ENCODE measurements around the gene MAML3.

MAML3 gene

GRCh38 chr4:140020457-140021361 is 133.3 kb downstream of the MAML3 start:
- no peak for TF ChIP-seq TAF1 (IDR thresholded peaks at IDR 0.05; ENCODE audit: borderline replicate concordance, insufficient read depth, low read length)
- TF ChIP-seq SIN3A (IDR thresholded peaks at IDR 0.05; ENCODE audit: borderline replicate concordance, insufficient read depth, low read length) = no peak

DNA sequence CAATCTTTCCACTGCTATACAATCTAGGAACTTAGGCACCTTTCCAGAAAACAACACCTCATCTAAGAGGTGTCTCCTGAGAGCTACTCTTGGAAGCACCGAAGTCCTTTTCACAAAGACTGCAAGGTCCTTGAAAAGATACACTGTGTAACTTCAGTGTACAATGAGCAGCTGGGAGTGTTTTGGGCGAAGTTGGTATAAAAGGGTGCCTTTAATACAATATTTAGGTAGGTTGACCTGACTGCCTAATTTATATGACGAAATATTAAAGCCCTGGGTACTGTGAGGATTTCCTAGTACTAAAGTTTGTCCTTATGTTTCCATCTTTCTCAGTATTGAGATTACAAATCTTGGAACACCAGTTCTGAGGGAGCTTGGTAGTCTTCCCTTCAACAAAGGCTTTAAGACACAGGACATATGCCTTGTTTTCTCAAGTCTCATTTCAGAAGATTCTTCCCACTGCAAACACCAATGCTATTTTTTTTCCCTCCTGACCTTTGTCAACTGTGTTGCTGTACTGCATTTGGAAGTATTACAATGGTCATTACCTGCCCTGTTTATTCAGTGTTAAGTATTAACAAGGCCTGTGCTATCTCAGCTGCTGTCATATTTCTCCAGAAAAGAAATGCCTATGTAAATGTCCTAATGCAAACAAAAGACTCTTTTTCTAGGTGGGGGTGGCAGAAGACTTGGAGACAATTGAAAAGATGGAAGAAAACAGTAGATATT is 134.2 kb downstream of the MAML3 start:
- TF ChIP-seq TAF1 (IDR thresholded peaks at IDR 0.05; ENCODE audit: borderline replicate concordance, insufficient read depth, low read length) (no peak), FOXP2 (optimal IDR thresholded peaks at IDR 0.05; ENCODE audit: borderline replicate concordance, extremely low read depth, extremely low read length, insufficient read depth) (no peak)

GRCh38 chr4:140018931-140019618 is 134.9 kb downstream of the MAML3 start:
- TF ChIP-seq TAF1 (IDR thresholded peaks at IDR 0.05; ENCODE audit: borderline replicate concordance, insufficient read depth, low read length) (no peak), SIN3A (IDR thresholded peaks at IDR 0.05; ENCODE audit: borderline replicate concordance, insufficient read depth, low read length) (no peak), FOXP2 (optimal IDR thresholded peaks at IDR 0.05; ENCODE audit: borderline replicate concordance, extremely low read depth, extremely low read length, insufficient read depth) (no peak), POLR2AphosphoS5 (IDR thresholded peaks at IDR 0.05; ENCODE audit: low read depth, low read length) (no peak)
- TF ChIP-seq, protein P1, sequence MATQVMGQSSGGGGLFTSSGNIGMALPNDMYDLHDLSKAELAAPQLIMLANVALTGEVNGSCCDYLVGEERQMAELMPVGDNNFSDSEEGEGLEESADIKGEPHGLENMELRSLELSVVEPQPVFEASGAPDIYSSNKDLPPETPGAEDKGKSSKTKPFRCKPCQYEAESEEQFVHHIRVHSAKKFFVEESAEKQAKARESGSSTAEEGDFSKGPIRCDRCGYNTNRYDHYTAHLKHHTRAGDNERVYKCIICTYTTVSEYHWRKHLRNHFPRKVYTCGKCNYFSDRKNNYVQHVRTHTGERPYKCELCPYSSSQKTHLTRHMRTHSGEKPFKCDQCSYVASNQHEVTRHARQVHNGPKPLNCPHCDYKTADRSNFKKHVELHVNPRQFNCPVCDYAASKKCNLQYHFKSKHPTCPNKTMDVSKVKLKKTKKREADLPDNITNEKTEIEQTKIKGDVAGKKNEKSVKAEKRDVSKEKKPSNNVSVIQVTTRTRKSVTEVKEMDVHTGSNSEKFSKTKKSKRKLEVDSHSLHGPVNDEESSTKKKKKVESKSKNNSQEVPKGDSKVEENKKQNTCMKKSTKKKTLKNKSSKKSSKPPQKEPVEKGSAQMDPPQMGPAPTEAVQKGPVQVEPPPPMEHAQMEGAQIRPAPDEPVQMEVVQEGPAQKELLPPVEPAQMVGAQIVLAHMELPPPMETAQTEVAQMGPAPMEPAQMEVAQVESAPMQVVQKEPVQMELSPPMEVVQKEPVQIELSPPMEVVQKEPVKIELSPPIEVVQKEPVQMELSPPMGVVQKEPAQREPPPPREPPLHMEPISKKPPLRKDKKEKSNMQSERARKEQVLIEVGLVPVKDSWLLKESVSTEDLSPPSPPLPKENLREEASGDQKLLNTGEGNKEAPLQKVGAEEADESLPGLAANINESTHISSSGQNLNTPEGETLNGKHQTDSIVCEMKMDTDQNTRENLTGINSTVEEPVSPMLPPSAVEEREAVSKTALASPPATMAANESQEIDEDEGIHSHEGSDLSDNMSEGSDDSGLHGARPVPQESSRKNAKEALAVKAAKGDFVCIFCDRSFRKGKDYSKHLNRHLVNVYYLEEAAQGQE (IDR thresholded peaks at IDR 0.05; ENCODE audit: insufficient read depth in 1 of 2, low read depth in 2 of 2, low read length in 2 of 2) = no peak

DNA sequence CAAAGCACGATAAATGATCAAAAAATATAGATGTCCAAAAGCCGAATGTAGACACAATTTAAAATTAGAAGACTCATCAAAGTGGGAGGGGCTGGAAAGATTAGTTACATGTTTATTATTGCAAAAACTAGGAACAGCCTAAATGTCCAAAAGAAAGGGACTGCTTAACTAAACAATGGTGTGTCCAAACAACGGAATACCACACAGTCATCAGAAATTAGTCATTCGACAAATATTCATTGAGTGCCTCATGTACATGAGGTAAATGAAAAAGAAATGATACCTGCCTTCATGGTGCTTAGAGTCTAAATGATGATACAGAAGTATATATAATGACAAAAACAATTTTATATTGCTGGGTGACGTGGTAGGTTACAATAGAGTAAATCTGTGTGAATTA is 139.7 kb downstream of the MAML3 start:
- TF ChIP-seq POLR2AphosphoS5 (IDR thresholded peaks at IDR 0.05; ENCODE audit: low read depth, low read length) (no peak), TAF1 (IDR thresholded peaks at IDR 0.05; ENCODE audit: borderline replicate concordance, insufficient read depth, low read length) (no peak), SIN3A (IDR thresholded peaks at IDR 0.05; ENCODE audit: borderline replicate concordance, insufficient read depth, low read length) (no peak), FOXP2 (optimal IDR thresholded peaks at IDR 0.05; ENCODE audit: borderline replicate concordance, extremely low read depth, extremely low read length, insufficient read depth) (no peak)
- TF ChIP-seq, protein P1 (IDR thresholded peaks at IDR 0.05; ENCODE audit: insufficient read depth in 1 of 2, low read depth in 2 of 2, low read length in 2 of 2) = no peak

DNA sequence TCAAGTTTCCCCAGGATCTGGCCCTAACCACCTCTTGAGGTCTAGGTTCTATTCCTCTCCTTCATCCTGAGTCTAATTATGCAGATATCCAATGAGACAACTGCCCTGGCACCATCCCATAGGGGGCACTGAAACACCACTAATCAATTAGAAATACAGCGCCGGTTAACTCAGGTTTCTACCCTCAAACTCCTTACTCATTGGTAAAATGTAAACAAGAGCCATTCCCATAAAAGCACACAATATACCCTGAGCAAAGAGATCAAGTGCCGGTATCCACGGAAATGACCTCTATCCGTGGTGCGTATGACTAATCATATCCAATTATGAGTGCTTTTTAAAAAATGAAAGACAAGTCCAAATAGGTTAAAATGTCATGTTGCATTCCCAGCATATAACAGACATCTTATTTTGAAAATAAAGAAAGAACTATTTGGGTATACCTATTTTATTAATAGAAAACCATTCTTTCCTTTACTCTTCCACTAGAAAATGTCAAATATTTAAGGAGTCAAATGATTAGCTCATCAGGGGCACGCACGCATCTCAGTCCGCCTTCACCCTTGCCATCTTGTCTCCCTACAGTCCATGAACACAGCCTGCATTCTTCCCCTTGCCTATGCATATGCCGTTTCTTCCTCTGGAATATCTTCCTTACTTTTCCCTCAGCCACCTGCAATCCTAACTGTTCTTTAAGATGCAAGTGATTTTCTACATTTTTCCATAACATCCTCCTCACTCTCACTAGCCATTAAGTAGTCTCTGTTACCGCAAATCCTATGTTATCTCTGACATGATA is 141.1 kb downstream of the MAML3 start:
- TF ChIP-seq TAF1 (IDR thresholded peaks at IDR 0.05; ENCODE audit: borderline replicate concordance, insufficient read depth, low read length) = no peak
- TF ChIP-seq, protein P1 (IDR thresholded peaks at IDR 0.05; ENCODE audit: insufficient read depth in 1 of 2, low read depth in 2 of 2, low read length in 2 of 2) = no peak
- no peak for TF ChIP-seq FOXP2 (optimal IDR thresholded peaks at IDR 0.05; ENCODE audit: borderline replicate concordance, extremely low read depth, extremely low read length, insufficient read depth)
- no peak for TF ChIP-seq POLR2AphosphoS5 (IDR thresholded peaks at IDR 0.05; ENCODE audit: low read depth, low read length)
- no peak for TF ChIP-seq SIN3A (IDR thresholded peaks at IDR 0.05; ENCODE audit: borderline replicate concordance, insufficient read depth, low read length)
